Fibroblast of the conjunctiva (primary cell): ENCODE measurements around the gene SPIRE1.
"Not testable (repeated sequence)": the region's sequence is repeated elsewhere in the genome, so short reads cannot be mapped to it uniquely, and the experiment has no call there.

ENCODE experiments used
- DNase-seq: peaks from one replicate; pipeline ENCODE4 v3.0.0-alpha.2; 2010; ENCODE audit warnings: low read depth

SPIRE1 gene

GRCh38 chr18:12645751-12646203, 12.1 kb downstream of the SPIRE1 start:
- DNase-seq: no peak

- no peak for DNase-seq
Measured at GRCh38 chr18:12645254-12645653, 12.7 kb downstream of the SPIRE1 start.

GRCh38 chr18:12643756-12644155, 14.2 kb downstream of the SPIRE1 start:
- DNase-seq: not testable (repeated sequence)

GRCh38 chr18:12640881-12641200, 17.1 kb downstream of the SPIRE1 start:
- no peak for DNase-seq

GRCh38 chr18:12639990-12640880, 17.7 kb downstream of the SPIRE1 start:
- no peak for DNase-seq

DNA sequence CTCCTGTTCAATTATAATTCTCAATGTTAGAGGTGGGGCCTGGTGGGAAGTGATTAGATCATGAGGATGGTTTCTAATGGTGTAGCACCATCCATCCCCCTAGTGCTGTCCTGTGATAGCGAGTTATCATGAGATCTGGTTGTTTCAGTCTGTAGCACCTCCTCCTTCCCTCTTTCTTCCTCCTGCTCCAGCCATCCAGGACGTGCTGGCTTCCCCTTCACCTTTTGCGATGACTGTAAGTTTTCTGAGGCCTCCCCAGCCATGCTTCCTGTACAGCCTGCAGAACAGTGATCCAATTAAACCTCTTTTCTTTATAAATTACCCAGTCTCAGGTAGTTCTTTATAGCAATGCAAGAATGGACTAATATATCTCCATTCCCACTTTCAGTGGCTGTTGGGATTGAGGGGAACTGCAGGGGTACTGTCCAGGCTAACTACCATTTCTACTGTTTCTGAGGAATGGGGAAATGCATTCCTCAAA, 19.2 kb downstream of the SPIRE1 start:
- DNase-seq: no peak

DNA sequence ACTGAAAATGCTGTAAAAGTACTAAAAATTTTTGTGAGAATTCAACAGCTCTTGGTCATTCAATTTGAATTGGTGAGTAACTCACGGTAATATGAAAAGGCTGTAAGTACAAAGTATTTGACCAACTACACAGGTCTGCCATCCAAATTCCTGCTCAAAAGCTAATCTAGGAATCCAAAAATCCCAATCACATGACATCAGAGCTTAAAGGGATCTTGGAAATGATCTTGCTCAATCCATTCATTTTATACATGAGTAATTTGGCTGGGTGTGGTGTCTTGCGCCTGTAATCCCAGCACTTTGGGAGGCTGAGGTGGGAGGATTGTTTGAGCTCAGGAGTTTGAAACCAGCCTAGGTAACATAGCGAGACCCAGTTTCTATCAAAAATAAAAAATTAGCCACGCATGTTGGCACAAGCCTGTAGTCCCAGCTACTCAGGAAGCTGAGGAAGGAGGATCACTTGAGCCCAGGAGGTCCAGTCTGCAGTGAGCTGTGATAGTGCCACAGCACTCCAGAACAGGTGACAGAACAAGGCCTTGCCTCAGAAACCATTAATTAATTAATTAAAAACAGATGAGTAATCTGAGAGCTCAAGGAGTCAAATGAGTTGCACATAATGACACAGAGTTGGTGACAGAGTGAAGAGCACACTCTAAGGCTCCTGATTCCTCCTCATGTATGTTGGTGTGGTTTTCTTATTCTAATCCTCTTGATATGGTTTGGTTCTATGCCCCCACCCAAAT, 19.8 kb downstream of the SPIRE1 start:
- no peak for DNase-seq

DNA sequence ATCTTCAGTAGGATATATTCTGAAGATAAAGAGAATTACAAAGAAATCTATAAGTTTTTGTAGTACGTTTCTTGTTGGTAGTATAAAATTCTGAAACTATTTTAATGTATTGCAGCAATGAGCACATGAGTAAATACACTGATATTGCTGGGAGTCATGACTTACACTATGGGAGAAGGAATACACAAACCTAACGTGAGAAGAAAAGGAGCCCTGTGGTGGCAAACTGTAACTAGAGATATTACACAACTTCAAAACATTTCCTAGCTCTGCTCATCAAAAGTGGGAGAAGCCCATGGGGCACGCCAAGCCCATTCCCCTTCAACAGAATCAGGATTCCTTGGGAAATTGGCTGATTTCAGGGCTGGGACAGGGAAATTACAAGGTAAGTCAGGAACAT, 20.5 kb downstream of the SPIRE1 start:
- no peak for DNase-seq

- DNase-seq: no peak
Measured at GRCh38 chr18:12631831-12632477, 26.0 kb downstream of the SPIRE1 start.

- no peak for DNase-seq
Measured at GRCh38 chr18:12630136-12630535, 27.8 kb downstream of the SPIRE1 start.

- DNase-seq: peak; percentile 43
Measured at GRCh38 chr18:12628706-12629702, 28.9 kb downstream of the SPIRE1 start.

DNA sequence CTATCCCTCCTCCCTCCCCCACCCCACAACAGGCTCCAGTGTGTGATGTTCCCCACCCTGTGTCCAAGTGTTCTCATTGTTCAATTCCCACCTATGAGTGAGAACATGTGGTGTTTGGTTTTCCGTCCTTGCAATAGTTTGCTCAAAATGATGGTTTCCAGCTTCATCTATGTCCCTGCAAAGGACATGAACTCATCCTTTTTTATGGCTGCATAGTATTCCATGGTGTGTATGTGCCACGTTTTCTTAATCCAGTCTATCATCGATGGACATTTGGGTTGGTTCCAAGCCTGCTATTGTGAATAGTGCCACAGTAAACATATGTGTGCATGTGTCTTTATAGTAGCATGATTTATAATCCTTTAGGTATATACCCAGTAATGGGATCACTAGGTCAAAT, 30.7 kb downstream of the SPIRE1 start:
- not testable (repeated sequence) for DNase-seq

GRCh38 chr18:12625241-12625640, 32.7 kb downstream of the SPIRE1 start:
- peak; percentile 53 for DNase-seq

DNA sequence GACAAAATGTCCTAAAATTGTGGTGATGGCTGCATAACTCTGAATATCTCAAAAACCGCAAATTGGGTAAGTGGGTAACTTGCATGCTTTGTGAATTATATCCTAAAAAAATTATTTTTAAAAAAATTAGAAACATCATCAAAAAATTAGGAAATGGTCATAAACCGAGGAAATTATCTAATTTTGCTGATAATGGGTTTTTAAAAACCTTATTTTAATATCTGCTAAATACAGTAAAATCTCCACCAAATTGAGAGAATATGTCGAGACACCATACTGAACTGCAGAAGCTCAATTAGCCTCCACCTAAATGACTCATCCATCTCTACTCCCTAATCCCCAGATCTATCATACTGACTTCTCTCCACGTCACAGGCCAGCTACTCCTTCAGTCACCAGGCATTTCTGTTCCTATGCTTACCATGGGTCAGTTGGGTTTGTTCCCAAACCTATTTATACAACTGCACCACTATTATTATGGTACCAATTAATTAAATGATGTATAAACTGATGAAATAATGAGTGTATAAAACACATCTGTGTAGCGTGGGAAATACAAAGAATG, 36.1 kb downstream of the SPIRE1 start:
- no peak for DNase-seq

DNA sequence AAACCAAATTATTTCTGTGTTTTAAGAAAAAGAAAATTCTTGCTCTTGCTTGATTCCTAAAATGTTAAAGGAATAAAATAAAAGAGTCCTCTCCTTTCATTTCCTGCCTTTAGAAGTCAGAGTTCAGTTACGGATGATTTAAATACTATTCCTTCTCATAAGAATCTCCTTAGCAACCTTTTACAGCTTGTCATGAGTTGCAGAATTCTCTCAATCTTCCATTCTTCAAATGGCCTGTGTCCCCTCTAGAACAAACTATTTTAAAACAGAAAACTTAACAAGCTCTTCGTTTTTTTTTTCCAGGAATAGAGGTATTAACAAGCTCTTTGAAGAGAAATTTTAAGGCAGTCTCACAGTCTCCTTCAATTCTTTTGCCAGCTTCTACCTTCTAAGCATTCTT, 42.2 kb downstream of the SPIRE1 start:
- no peak for DNase-seq

GRCh38 chr18:12608301-12608700, 49.6 kb downstream of the SPIRE1 start:
- DNase-seq: no peak

- DNase-seq: peak; percentile 82
Measured at GRCh38 chr18:12606592-12607315, 51.2 kb downstream of the SPIRE1 start.

GRCh38 chr18:12604445-12605007, 53.4 kb downstream of the SPIRE1 start:
- no peak for DNase-seq

- no peak for DNase-seq
Measured at GRCh38 chr18:12599966-12600365, 57.9 kb downstream of the SPIRE1 start.

GRCh38 chr18:12599543-12599942, 58.4 kb downstream of the SPIRE1 start:
- DNase-seq: no peak
